ENCODE data around the gene TASL.

- TF ChIP-seq ZNF565 (CRISPR knock-in tag; conservative IDR thresholded peaks at IDR 0.05; ENCODE audit: low read depth) = no peak
- no peak for TF ChIP-seq ZFP30 (CRISPR knock-in tag; IDR thresholded peaks at IDR 0.05)
- no peak for TF ChIP-seq ARNTL (CRISPR knock-in tag; IDR thresholded peaks at IDR 0.05; ENCODE audit: borderline replicate concordance, low read depth)
- TF ChIP-seq CSRNP3 (CRISPR knock-in tag; IDR thresholded peaks at IDR 0.05) = no peak
- no peak for TF ChIP-seq ESRRG (CRISPR knock-in tag; IDR thresholded peaks at IDR 0.05)
- no peak for TF ChIP-seq ZC3H10 (CRISPR knock-in tag; IDR thresholded peaks at IDR 0.05)
- TF ChIP-seq POU6F1 (CRISPR knock-in tag; IDR thresholded peaks at IDR 0.05; ENCODE audit: borderline replicate concordance, low read depth) = no peak
- no peak for TF ChIP-seq OSR1 (CRISPR knock-in tag; IDR thresholded peaks at IDR 0.05)
- no peak for TF ChIP-seq PATZ1 (CRISPR knock-in tag; IDR thresholded peaks at IDR 0.05; ENCODE audit: borderline replicate concordance)
Measured at GRCh38 chrX:30589146-30589888, 11.8 kb upstream of the TASL start.

All from SK-N-SH treated with all-trans-retinoic acid at 6 μM for 48 hours (cell line).